GM21723 (cell line): ENCODE results near the gene IGHMBP2.
"Not testable (repeated sequence)": the region's sequence is repeated elsewhere in the genome, so short reads cannot be mapped to it uniquely, and the experiment has no call there.

ENCODE experiments used
- ATAC-seq: cut with Tn5 transposase; IDR thresholded peaks from one replicate; pipeline ENCODE4 v1.9.1; 2021; ENCODE audit warnings: mild to moderate bottlenecking, moderate library complexity; ENCODE audit not compliant: unreplicated experiment

Gene IGHMBP2

DNA sequence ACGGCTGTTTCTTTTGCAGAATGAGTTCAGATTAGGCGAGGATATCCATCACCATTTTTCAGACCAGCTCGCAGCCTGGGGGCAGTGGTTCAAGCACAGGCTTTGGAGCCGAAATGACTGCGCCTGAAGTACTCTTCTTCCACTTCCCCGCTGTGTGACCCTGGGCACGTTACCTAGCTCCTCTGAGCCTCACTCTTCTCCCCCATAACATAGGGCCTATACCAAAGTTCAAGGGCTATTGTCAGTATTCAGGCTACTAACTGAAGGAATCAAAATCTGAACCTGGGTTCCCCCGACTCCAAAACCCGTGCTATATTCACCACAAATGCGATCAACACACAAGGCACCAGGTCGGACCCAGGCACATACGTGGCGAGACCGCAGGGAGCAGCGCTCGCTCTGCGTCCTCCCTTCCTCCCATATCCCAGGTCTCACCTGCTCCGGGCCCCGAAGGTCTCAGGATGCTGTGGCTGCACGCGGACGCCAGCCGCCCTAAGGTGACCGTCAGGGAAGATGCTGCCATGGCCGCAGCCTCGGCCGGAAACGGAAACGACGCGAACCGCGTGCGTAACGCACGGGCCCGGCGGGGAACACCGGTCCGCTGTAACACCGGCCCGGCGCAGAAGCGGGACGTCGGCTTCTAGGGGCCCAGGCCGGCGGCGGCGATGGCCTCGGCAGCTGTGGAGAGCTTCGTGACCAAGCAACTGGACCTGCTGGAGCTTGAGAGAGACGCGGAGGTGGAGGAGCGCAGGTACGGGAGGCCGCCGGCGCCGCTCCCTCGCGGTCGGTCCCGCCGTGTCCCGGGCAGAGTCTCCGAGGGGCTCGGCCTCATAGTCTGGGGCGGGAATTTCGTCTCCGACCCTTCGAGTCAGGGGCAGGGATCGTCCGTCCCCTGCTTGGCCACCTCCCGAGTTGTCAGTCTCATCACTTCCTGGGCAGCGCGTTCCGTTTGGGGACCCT is at the start of gene IGHMBP2, which contains the start of gene MRPL21:
TSS of gene IGHMBP2 (plus strand) at position 604 of the 960 bp plus-strand sequence. CDS start at position 666, 62 bp downstream.
TSS of gene MRPL21 (minus strand) at position 545 of the 960 bp plus-strand sequence. CDS start at position 523, 22 bp downstream.
- peak; percentile 88 for ATAC-seq

DNA sequence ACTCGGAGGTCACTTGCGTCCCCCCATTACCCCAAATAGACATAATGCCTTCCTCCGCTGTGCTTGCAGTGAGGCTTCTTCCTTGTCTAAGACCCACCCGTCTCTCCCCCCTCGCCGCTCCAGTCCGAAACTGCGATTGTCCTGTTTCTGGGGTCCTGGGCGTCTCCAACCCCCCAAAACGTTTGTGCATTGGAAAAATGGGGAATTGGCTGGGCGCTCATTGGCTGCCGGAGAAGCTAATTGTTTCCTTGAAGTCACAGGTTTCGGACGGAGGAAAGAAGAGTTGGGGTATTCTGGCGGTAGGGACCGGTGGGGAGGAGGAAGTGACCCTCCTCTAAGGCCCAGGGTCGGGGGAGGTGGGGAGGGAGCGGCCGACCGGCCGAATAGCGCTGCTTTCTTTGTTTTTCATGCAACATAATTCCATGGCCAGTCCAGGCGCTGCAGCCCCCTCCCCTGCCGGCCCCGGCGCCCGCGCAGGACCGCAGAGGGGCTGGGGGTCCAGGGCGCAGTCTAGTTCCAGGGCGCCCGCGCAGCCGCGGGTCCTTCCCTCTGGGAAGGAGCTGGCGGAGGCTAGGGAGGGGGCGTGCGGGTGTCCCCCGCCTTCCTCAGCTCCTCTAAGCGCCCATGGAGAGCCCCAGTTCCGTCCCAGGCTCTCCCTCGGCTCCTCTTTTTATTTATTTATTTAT is 49.3 kb upstream of the IGHMBP2 start:
- no peak for ATAC-seq

DNA sequence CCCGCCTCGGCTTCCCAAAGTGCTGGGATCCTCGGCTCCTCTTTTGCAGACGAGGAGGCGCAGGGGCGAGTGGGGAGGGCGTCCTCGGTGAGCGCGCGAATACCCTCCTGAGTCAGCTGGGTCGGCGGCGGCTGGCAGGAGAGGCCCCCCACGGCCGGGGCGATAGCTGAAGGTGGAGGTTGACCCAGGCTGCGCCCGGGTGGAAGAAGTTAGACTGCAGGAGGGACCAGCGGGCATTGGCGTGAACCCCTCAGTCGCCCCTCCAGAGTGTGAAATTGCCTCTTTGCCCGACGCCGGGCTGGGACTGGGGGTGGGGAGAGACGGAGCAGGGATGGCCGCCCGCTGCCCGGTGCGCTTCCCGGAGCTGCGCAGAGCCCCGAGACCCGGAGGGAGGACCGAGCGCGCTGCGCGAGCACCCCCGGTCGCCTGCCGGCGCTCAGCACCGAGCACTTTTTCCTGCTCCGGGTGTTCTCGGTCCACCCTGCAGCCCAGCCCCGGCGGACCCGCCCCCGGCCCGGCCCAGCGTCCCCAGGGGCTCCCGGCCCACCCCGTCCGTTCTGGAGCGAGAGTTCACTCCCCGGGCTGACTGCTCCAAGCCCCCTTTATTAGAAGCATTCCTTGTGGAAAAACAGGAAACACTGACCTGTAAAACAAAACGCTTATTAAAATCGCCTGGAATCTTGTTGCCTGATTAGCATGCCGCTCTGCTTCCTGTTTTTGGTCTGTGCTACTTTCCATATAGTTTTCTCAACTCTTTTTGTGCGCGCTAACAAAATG is 48.3 kb upstream of the IGHMBP2 start:
- ATAC-seq, result no peak

DNA sequence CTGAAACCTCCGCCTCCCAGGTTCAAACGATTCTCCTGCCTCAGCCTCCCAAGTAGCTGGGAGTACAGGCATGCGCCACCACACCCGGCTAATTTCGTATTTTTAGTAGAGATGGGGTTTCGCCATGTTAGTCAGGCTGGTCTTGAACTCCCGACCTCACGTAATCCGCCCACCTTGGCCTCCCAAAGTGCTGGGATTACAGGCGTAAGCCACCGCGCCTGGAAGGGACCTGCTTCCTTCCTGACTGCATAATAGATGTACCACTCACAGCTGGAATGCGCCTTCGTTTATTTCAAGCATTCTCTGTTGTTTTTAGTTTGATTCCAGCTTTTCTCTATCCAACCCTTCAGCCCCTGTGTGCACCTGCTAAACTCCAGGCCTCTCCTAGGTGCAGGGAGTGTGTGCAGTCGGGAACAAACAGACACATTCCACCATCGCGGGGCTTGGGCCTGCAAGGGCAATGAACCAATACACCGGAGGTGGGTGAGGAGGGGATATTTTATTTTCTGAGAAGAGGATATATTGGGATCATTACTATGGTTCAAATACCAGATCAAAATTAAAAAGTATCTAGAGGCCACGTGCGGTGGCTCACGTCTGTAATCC is 47.2 kb upstream of the IGHMBP2 start:
- not testable (repeated sequence) for ATAC-seq

DNA sequence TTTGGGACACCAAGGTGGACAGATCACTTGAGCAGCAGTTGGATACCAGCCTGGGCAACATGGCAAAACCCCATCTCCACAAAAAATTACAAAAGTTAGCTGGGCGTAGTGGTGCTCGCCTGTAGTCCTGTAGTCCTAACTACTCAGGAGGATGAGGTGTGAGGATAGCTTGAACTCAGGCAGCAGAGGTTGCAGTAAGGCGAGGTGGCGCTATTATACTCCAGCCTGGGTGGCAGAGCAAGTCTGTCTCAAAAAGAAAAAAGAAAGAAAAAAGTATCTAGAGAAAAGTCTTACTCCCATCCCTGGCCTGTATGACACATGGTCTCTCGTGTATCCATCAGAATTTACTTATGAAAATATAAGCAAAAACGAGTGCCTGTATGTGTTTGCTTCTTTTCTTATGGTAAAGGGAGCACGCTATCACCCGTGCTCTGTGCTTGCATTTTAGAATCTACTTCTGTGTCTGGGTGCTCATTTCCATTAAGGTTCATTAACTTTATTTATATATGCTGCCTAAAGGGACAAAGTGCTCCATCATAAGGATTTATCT is 46.6 kb upstream of the IGHMBP2 start:
- no peak for ATAC-seq

DNA sequence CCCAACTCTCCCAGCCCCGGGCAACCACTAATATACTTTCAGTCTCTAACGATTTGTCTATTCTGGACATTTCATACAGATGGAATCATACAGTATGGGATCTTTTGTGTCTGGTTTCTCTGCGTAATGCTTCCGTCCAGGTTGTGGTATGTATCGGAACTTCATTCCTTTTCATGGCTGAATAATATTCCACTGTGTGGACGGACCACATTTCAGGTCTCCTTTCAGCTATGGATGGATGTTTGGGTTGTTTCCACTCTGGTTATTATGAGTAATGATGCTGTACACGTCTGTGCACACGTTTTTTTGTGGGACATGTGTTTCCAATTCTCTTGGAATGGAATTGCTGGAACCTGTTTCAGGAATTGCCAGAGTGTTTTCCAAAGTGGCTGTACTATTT is 44.6 kb upstream of the IGHMBP2 start:
- no peak for ATAC-seq

DNA sequence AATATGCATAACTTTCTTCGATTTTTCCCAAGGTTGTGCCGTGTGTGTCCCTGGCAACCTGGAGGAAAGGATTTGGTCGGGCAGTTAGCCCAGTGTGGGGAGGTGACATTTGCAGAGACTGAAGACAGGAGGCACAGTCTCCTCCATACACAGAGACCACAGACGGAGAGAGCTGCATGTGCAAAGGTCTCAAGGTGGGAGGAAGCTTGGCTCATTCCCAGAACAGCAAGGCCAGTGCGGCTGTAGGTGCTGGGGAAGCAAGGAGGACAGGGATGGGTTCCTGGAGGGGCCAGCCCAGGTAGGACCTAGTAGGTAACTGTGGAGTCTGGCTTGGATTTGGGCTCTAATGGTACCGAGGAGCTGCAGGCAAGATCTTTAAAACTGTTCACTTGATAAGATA is 41.3 kb upstream of the IGHMBP2 start:
- ATAC-seq, result no peak

DNA sequence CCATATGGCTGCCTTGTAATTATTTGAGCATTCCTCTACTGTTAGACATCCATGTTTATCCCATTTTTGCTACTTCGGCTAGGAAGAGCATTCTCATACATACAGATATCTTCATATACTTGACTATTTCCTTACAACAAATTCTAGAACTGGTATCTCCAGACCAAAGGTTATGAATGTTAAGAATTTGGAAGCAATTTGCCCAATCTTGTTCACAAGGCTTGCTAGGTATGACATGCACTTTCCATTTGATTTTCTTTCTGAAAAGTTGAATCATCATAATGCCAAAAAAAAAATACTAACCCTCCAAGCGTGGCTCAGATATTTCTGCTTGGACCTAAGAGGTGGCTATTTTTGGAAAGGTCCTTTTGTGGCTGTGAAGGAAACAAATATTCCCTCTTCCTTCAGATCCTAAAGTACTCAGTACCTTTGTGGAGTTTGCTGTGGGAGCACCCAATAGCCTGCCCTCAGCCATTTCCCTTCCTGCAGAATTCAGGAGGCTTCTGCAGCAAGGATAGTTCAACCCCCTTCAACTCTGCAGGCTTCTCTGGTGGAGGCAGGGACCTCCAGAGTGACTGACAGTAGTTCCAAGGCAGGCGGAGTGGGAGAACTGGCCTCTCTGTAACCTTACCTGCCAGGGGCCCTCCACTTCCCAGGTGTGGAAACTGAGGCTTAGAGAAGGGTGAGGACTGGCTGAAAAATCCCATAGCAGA is 40.0 kb upstream of the IGHMBP2 start:
- ATAC-seq, result no peak

DNA sequence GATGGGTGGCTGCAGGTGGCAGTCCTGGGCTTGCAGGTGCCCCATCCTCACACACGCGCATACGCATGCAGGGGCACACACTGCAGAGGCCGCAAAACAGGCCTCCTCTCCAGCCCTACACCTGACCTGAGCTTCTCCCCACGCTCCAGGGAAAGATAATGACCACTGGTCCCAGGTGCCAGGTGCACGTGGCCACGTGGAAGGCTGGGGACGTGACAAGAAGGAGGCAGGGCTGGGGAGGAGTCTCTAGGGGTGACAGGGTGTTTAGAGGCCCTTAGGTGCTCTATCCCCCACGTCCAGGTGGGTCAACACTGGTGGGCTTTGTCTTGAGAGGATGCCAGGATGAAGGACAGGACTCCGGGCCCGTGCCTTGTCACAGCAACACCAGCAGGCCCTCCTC is 38.5 kb upstream of the IGHMBP2 start:
- ATAC-seq, result no peak

DNA sequence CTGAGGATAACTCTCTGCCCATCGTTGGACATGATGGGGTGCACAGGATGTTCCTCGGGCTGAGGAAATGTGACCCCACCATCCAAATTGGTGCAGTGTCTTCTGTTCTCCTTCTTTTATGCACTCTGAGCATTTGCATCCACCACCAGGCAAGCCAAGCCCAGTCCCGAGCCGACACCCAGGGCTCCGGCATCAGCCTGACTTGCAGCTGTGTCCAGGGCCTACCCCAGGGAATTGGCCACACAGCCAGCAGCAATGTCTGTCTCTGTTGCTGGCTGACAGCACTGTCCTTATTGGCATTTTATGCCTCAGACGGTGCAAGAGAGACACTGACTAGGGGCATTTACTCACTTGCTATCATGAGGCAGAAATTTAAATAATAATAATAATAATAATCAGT is 36.6 kb upstream of the IGHMBP2 start:
- ATAC-seq, result no peak

DNA sequence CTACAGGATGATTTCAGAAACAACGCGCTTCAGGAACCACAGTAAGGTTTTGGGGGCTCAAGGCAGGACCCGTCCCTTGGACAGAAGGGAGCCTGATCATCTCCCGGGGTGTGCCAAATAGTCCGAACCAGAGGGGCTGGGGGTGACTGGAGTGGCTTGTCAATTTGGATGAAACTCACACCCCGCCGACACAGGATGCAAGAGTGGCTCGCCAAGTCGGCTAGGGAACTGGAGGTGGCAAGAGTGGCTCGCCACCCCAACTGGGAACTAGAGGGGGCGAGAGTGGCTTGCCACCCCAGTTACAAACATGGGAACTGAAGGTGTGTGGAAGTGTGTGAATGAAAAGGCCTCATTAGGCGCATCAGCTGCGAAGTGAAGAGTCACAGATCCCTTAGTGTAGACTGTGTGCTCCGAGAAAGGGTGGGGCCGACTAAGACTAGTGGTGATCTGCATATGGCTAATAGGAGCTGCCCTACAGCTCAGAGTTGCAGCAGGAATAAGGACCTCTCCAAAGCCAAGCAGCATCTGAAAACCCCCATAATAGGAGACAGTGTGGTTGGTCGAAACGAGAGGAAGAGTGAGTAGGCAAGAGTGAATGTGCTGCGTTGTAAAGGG is 35.4 kb upstream of the IGHMBP2 start:
- ATAC-seq, result no peak

DNA sequence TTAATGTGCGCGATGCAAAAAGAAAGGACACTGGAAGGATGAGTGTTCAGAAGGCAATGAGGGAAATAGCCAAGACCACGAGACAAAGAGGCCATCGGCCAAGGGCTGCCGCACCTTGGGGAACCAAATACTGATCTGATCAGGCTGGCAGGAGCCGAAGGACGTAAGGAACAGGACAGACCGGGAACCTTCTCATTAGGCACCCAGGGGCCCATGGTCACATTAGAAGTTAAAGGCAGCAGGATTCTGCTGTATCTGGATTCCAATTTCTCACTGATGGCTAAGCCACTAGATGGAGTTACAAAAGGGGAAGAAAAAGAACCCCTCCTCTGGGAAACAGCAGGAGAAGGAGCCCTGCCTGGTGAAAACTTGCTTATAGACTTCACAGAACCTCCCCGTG is 33.2 kb upstream of the IGHMBP2 start:
- no peak for ATAC-seq

DNA sequence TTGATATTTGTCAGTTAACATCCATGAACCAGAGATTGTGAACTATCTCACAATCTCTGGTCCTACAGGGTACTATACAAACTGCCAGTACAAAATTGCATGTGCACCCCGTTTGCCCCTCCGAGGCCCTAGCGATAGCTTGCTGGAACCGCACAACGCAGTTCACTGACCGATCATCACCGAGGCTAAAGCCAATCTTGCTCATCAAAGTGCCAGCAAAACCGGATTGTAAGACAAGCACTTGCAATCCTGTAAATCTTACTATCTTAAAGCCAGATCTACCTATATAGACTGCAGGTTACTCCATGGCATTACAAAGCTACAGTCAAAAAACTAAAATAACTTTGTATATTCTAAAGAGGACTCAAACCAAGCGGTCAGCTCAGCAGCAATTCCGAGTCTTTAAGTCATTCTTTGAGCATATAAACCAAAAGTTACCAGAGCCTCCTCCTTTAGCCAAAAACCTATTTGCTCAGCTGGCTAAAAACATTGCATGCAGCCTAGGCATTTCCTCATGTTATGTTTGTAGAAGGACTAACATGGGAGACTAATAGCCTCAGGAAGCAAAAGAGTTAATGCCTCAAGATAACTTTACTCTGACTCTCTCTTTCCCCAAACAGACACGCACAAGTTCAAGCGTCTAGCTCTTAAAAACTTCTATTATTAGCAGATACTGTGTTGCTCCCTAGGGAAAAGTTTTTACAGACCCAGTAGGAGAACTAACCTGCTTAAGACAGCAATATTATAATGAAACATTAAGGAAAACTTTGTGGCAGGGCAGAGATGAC is 31.3 kb upstream of the IGHMBP2 start:
- ATAC-seq, result no peak

DNA sequence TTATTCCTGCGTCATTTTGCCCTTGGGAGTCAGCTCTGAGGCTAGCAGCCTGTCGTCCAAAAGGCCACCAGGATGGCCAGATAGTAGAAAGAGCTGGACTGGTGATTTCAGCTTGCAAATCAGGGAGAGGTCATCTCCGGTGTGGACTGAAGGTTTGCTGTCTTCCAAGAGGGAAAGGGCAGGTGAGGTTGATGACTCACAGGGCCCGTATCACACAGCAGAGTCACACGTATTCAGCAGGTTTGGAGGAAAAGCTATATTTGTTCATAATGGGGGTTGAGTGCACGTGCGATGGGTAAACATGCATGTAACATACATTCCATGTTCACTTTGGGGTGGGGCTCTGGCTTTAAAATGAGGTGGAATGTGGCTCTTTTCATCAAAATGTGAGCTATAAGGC is 25.7 kb upstream of the IGHMBP2 start:
- no peak for ATAC-seq

DNA sequence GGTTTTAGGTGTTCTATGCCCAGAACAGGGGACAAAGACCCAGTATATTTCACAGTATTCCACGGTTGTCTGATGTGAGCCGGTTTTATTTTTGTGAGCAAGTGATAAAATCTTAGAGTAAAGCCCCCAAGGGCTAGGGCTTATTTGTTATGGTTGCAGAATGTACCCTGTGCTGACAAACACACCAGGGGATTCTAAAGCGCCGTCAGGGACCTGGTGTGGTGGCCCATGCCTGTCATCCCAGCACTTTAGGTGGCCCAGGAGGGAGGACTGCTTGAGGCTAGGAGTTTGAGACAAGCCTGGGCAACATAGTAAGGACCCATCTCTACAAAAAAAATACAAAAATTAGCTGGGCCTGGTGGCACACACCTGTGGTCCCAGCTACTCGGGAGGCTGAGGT is 22.8 kb upstream of the IGHMBP2 start:
- ATAC-seq, result no peak

DNA sequence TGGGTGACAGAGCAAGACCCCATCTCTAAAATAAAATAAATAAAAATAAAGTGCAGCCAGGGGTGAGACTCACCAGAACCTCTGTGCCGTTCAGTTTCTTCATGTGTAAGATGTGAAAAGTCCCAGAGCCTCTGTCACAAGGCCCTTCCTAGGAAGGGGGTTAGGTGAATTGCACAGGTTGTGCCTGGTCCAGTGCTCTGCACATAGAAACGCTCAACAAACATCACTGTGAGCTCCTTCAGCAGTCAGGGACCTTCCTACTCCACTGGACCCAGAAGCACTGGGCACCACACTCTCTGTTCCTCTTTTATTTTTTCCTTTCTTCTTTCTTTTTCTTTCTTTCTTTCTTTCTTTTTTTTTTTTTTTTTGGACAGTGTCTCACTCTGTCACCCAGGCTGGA is 22.4 kb upstream of the IGHMBP2 start:
- ATAC-seq, result no peak

DNA sequence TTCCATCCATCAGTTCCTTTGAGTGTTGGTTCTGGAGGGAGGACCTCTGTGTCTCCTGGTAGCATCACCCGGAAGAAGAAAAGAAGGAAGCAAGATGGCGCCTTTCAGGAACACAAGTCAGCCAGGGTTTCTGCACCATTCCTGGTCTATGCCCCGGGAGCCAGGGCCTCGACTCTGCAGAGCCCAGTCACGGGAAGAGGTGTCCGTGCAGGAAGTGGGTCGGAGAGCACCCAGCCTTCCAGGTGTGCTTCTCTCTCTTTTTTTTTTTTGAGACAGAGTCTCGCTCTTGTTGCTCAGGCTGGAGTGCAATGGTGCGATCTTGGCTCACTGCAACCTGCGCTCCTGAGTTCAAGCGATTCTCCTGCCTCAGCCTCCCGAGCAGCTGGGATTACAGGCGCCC is 21.3 kb upstream of the IGHMBP2 start:
- ATAC-seq, result no peak

DNA sequence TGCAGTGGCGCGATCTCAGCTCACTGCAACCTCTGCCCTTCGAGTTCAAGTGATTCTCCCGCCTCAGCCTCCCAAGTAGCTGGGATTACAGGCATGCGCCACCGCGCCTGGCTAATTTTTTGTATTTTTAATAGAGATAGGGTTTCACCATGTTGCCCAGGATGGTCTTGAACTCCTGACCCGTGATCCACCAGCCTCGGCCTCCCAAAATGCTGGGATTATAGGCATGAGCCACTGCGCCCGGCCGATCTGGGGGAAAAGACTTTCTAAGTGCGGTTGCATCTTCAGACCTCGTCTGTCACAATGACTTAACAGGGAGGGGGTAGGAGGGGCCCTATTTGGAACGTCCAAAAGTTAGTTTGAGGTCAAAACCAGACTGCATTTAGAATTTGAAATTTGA is 18.9 kb upstream of the IGHMBP2 start:
- not testable (repeated sequence) for ATAC-seq
